ENCODE results near the gene NDUFAF2. TPM values are rescaled to one million over a fixed set of nuclear protein-coding genes. Genes with fewer than 3 reads are reported as not detected.
A peak's percentile ranks its signal among the peaks of the same experiment; 100 is the strongest.
"Not testable (repeated sequence)": the region's sequence is repeated elsewhere in the genome, so short reads cannot be mapped to it uniquely, and the experiment has no call there.

Gene NDUFAF2
- total RNA-seq, 2 donors from 2014 or later = 18.4 to 30.5 TPM

GRCh38 chr5:61069150-61069549 lies 124.1 kb downstream of the NDUFAF2 start:
- DNase-seq (ENCODE audit: low spot score in 2 of 2) = no peak
- no peak for ATAC-seq

GRCh38 chr5:61071526-61071925 lies 126.5 kb downstream of the NDUFAF2 start:
- ATAC-seq (no peak), DNase-seq (ENCODE audit: low spot score in 2 of 2) (no peak)
- Mint-ChIP-seq H3K36me3 (peaks cover 0 to 6% of the 10 kb centered on the region in 2 donors), H3K9me3 (peaks cover 0 to 3% of the 10 kb centered on the region in 2 donors), H3K27ac (no peak overlapping the region)

More at GRCh38 chr5:61069150-61069549, 124.1 kb downstream of the NDUFAF2 start:
- Mint-ChIP-seq H3K36me3 (peaks cover 0 to 4% of the 10 kb centered on the region in 2 donors), H3K27ac (no peak overlapping the region), H3K9me3 (peaks cover 0 to 8% of the 10 kb centered on the region in 2 donors)

GRCh38 chr5:61076626-61077025 lies 131.6 kb downstream of the NDUFAF2 start:
- Mint-ChIP-seq H3K36me3 (peaks cover 0 to 6% of the 10 kb centered on the region in 2 donors), H3K27ac (no peak overlapping the region), H3K9me3 (no peaks in the 10 kb centered on the region)
- DNase-seq (ENCODE audit: low spot score in 2 of 2) = no peak
- ATAC-seq = no peak

GRCh38 chr5:61081741-61082140 lies 136.7 kb downstream of the NDUFAF2 start:
- H3K9me3 Mint-ChIP-seq = no peaks in the 10 kb centered on the region
- H3K27ac Mint-ChIP-seq = no peak overlapping the region
- H3K36me3 Mint-ChIP-seq = peaks cover 0 to 18% of the 10 kb centered on the region in 2 donors
- DNase-seq (ENCODE audit: low spot score in 2 of 2) (no peak), ATAC-seq (no peak)

GRCh38 chr5:61082516-61083280 lies 137.7 kb downstream of the NDUFAF2 start:
- DNase-seq (ENCODE audit: low spot score in 2 of 2) (no peak), ATAC-seq (no peak)
- no peaks in the 10 kb centered on the region for H3K9me3 Mint-ChIP-seq
- no peak overlapping the region for H3K27ac Mint-ChIP-seq
- peaks cover 0 to 18% of the 10 kb centered on the region in 2 donors for H3K36me3 Mint-ChIP-seq

- peaks cover 0 to 18% of the 10 kb centered on the region in 2 donors for H3K36me3 Mint-ChIP-seq
- ATAC-seq (no peak), DNase-seq (ENCODE audit: low spot score in 2 of 2) (no peak)
- no peak overlapping the region for H3K27ac Mint-ChIP-seq
- no peaks in the 10 kb centered on the region for H3K9me3 Mint-ChIP-seq
Measured at GRCh38 chr5:61084658-61085057, 139.7 kb downstream of the NDUFAF2 start.

- H3K36me3 Mint-ChIP-seq = peaks cover 0 to 18% of the 10 kb centered on the region in 2 donors
- H3K27ac Mint-ChIP-seq = no peak overlapping the region
- no peaks in the 10 kb centered on the region for H3K9me3 Mint-ChIP-seq
- ATAC-seq = no peak
- no peak for DNase-seq (ENCODE audit: low spot score in 2 of 2)
Measured at GRCh38 chr5:61085885-61086284, 140.9 kb downstream of the NDUFAF2 start.

GRCh38 chr5:61087921-61088320 lies 142.9 kb downstream of the NDUFAF2 start:
- H3K9me3 Mint-ChIP-seq = peaks cover 3 to 10% of the 10 kb centered on the region in 2 donors
- ATAC-seq = no peak

GRCh38 chr5:61089351-61089750 lies 144.3 kb downstream of the NDUFAF2 start:
- ATAC-seq = no peak
- Mint-ChIP-seq H3K36me3 (peaks cover 0 to 14% of the 10 kb centered on the region in 2 donors), H3K9me3 (peaks cover 3 to 10% of the 10 kb centered on the region in 2 donors), H3K27ac (no peak overlapping the region)
- no peak for DNase-seq (ENCODE audit: low spot score in 2 of 2)

More at GRCh38 chr5:61087921-61088320, 142.9 kb downstream of the NDUFAF2 start:
- Mint-ChIP-seq H3K27ac (no peak overlapping the region), H3K36me3 (peaks cover 0 to 20% of the 10 kb centered on the region in 2 donors)
- DNase-seq (ENCODE audit: low spot score in 2 of 2) = no peak

- not testable (repeated sequence) for DNase-seq (ENCODE audit: low spot score in 2 of 2); H3K27ac Mint-ChIP-seq; H3K36me3 Mint-ChIP-seq; ATAC-seq
- H3K9me3 Mint-ChIP-seq = peaks cover 3 to 10% of the 10 kb centered on the region in 2 donors
Measured at GRCh38 chr5:61093046-61093771, 148.2 kb downstream of the NDUFAF2 start.

- Mint-ChIP-seq H3K27ac (no peak overlapping the region), H3K9me3 (peaks cover 5 to 11% of the 10 kb centered on the region in 2 donors), H3K36me3 (peaks cover 28% of the 10 kb centered on the region in 2 donors)
- ATAC-seq = no peak
- no peak for DNase-seq (ENCODE audit: low spot score in 2 of 2)
Measured at GRCh38 chr5:61097465-61097864, 152.5 kb downstream of the NDUFAF2 start.

- Mint-ChIP-seq H3K36me3 (peaks cover 28 to 35% of the 10 kb centered on the region in 2 donors), H3K27ac (no peak overlapping the region), H3K9me3 (peaks cover 5 to 11% of the 10 kb centered on the region in 2 donors)
- no peak for ATAC-seq
- no peak for DNase-seq (ENCODE audit: low spot score in 2 of 2)
Measured at GRCh38 chr5:61098251-61098995, 153.4 kb downstream of the NDUFAF2 start.

- Mint-ChIP-seq H3K27ac (peak overlapping the region in 1 of 2 donors; percentile 12), H3K36me3 (peaks cover 34 to 49% of the 10 kb centered on the region in 2 donors), H3K9me3 (peaks cover 5 to 11% of the 10 kb centered on the region in 2 donors)
- ATAC-seq = no peak
- no peak for DNase-seq (ENCODE audit: low spot score in 2 of 2)
Measured at GRCh38 chr5:61100437-61100836, 155.4 kb downstream of the NDUFAF2 start.

GRCh38 chr5:61114441-61114840 lies 169.4 kb downstream of the NDUFAF2 start:
- peaks cover 33 to 38% of the 10 kb centered on the region in 2 donors for H3K36me3 Mint-ChIP-seq
- H3K27ac Mint-ChIP-seq = no peak overlapping the region
- DNase-seq (ENCODE audit: low spot score in 2 of 2) (no peak), ATAC-seq (no peak)
- peaks cover 6 to 19% of the 10 kb centered on the region in 2 donors for H3K9me3 Mint-ChIP-seq

GRCh38 chr5:61115968-61116367 lies 171.0 kb downstream of the NDUFAF2 start:
- no peak overlapping the region for H3K27ac Mint-ChIP-seq
- no peak for ATAC-seq
- no peak for DNase-seq (ENCODE audit: low spot score in 2 of 2)
- H3K36me3 Mint-ChIP-seq = peaks cover 31 to 33% of the 10 kb centered on the region in 2 donors
- peaks cover 6 to 19% of the 10 kb centered on the region in 2 donors for H3K9me3 Mint-ChIP-seq

GRCh38 chr5:61119066-61119465 lies 174.1 kb downstream of the NDUFAF2 start:
- no peak overlapping the region for H3K27ac Mint-ChIP-seq
- ATAC-seq (no peak), DNase-seq (ENCODE audit: low spot score in 2 of 2) (no peak)

GRCh38 chr5:61120534-61120933 lies 175.5 kb downstream of the NDUFAF2 start:
- DNase-seq (ENCODE audit: low spot score in 2 of 2) (no peak), ATAC-seq (no peak)
- Mint-ChIP-seq H3K27ac (no peak overlapping the region), H3K9me3 (no peaks in the 10 kb centered on the region), H3K36me3 (peaks cover 6 to 7% of the 10 kb centered on the region in 2 donors)

More at GRCh38 chr5:61119066-61119465, 174.1 kb downstream of the NDUFAF2 start:
- Mint-ChIP-seq H3K36me3 (peaks cover 20 to 21% of the 10 kb centered on the region in 2 donors), H3K9me3 (peaks cover 5% of the 10 kb centered on the region in 2 donors)
